Stimulated activated CD8-positive, alpha-beta memory T cell treated with anti-CD3 and anti-CD28 coated beads, Interleukin-4, amount 100 ng/mL, for 4 hours (primary cell): ENCODE measurements around the gene PRRT3.
"Not testable (repeated sequence)": the region's sequence is repeated elsewhere in the genome, so short reads cannot be mapped to it uniquely, and the experiment has no call there.

Source experiments
- DNase-seq, 2 donors: peaks; one replicate each; pipeline ENCODE4 v3.0.0-alpha.2; 2020; ENCODE audit warnings: low read depth in 2 of 2, low spot score in 1 of 2

Gene PRRT3

DNA sequence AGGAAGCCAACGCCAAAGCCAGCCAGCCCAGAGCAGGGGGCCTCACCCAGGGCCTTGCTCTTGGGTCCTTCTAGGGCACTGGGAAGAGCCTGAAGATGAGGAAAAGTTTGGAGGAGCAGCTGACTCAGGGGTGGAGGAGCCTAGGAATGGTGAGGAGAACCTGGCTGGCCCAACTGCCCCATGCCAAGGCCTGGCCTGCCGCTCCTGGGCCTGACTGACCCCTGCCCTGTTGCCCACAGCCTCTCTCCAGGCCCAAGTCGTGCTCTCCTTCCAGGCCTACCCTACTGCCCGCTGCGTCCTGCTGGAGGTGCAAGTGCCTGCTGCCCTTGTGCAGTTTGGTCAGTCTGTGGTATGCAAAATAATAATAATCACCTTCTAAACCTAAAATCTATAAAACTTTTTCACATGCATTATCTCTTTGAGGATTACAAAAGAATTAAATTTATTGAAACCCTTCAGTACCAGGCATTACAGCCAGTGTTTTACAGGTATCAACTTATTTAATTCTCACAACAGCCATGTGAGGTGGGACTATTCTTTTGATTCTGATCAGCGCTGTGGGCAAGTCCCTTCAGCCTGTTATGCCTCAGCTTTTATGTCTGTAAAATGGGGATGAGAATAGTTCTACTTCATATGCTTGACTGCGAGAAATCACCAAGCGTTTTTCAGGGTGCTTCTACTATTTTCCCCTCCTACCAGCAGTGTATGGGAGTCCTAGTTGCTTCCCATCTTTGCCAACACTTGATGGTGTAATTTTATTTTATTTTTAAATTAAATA lies 33.8 kb downstream of the PRRT3 start:
- DNase-seq, result no peak

- no peak for DNase-seq
Measured at GRCh38 chr3:9917820-9918219, 34.4 kb downstream of the PRRT3 start.

- peak in 1 of 2 donors; percentile 25 for DNase-seq
Measured at GRCh38 chr3:9916734-9917680, 35.2 kb downstream of the PRRT3 start, which contains the start of gene IL17RC. TSS of gene IL17RC (plus strand) at chr3:9917098. CDS start at chr3:9917316, 218 bp downstream.

- DNase-seq, result no peak
Measured at GRCh38 chr3:9916346-9916733, 35.9 kb downstream of the PRRT3 start.

GRCh38 chr3:9915254-9916141 lies 36.7 kb downstream of the PRRT3 start:
- DNase-seq, result no peak

DNA sequence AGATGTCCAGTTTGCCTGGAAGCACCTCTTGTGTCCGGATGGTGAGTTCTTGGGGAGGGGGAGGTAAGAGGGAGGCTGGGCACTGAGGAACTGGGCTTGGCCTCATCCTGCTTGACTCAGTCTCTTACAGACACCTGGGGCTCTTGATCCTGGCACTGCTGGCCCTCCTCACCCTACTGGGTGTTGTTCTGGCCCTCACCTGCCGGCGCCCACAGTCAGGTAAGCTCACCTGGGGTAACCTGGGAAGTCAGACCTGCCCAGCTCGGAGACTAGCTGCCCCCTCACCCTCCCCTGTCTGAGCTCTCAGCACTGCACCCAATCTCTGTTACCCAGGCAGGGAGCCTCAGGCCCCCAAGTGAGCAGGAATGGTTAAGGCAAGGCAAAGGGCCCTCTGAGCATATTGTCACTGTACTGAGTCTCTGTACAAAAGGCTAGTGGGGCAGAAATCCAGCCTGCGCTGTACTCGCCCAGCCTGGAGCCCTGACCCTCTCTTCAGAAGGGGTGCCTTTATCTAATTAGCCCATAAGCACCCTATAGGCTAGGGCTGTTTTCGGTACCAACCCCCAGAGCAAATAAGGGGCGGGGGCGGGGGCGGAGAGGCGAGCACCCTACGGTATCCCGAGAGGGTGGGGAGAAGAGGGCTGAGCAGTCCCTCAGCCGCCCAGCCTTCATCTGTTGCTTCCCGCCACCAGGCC lies 37.5 kb downstream of the PRRT3 start:
- no peak for DNase-seq

DNA sequence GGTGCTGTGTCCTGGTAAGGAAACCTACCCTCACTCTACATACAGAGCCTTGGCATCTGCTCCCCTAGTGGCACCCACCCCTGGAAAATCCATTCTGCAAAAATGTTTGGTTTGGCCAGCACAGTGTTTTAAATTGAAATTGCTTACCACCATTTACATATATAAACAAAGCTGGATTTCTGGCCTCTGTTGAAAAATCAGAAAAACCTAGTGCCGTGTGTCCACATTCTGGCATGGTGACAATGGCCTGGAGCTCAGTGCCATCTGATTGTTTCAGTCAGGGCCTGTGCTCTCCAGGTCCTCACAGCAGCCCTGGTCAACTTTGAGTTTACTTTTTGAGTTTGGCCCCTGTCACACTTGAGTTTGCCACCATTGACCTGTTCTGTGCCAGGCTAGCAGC lies 38.2 kb downstream of the PRRT3 start:
- DNase-seq, result no peak

- DNase-seq, result no peak
Measured at GRCh38 chr3:9913601-9914000, 38.6 kb downstream of the PRRT3 start.

GRCh38 chr3:9912294-9912935 lies 39.8 kb downstream of the PRRT3 start:
- DNase-seq, result no peak

GRCh38 chr3:9911863-9912262 lies 40.3 kb downstream of the PRRT3 start:
- no peak for DNase-seq

DNA sequence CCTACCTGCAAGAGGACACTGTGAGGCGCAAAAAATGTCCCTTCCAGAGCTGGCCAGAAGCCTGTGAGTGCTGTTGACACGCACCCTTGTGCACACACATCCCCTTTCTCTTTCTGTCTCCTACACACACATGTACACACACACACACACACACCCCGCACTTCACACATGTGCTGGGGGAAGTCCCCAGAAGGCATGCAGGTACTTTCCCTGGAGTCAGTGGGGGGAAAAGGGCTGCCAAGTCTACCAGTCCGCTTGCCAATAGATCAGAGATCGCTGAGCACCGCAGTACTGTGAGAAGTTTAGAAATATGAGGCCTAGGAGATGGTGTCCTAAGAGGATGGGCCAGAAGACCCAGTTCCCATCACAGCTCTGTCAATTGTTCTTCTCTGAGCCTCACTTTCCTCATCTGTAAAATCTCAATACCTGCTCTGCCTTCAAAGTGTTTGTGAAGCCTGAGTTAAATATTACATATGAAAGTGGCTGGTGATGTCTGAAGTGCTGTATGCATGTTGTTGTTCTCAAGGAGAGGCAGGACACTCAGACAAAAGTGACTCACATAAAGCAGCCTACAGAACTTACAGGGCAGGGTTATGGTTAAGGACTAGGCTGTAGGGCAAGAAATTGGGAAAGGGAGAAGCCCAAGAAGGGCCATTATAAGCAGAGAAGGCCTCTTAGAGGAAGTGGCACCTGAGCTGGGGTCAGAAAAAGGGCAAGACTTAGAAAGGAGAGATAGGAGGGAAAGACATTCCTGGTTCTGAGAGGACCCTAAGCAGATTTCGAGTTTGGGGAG lies 42.8 kb downstream of the PRRT3 start:
- DNase-seq, result no peak

DNA sequence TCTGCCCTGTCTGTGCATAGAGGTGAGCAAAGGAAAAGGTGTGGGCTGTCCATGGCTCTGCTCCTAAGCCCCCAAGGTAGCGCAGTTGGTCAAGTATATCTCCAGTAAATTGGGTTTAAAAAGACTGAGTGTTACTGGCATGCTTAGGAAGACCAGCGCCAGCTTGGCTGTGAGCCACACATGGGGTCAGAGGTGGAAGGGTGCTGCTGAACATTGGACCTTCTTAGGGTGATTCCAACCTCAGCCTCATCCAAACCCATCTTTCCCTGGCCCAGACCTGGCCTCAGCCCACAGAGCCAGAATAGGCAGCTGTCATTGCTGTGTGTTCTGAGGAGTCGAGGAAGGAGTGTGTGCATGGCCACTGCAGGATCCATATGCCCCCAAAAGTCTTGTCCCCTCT lies 43.9 kb downstream of the PRRT3 start:
- no peak for DNase-seq

DNA sequence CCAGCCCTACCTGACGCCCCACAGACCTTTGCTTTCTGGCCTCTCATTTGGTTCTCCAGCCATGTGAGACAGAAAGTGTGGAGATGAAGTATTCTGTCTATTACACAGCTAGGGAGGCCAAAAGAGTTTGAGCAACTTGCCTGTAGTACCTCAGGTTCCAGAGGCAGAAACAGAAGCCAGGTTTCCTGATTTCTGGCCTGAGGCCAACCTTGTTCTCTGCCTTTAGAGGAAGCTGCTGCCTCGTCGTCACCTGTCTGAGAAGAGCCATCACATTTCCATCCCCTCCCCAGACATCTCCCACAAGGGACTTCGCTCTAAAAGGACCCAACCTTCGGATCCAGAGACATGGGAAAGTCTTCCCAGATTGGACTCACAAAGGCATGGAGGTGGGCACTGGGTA lies 45.7 kb downstream of the PRRT3 start:
- DNase-seq, result no peak

GRCh38 chr3:9903904-9904303 lies 48.3 kb downstream of the PRRT3 start:
- no peak for DNase-seq

DNA sequence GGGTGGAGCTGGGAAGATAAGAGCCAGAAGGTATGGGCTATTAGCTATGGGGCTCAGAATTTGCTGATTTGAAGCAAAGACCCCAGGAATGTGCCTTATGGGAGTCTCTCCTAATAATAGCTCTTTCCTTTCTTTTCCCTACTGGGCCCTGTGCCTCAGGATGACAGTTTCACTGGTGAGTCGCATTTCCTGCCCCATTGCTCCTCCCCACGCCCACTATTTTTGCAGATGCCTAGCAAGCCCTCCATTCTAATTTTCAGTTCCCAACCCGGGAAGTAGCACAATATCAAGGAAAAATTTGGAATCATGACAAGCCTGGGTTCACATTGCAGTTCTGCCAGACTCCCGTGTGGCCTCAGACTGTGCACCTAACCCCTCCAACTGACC lies 49.0 kb downstream of the PRRT3 start:
- DNase-seq, result no peak

DNA sequence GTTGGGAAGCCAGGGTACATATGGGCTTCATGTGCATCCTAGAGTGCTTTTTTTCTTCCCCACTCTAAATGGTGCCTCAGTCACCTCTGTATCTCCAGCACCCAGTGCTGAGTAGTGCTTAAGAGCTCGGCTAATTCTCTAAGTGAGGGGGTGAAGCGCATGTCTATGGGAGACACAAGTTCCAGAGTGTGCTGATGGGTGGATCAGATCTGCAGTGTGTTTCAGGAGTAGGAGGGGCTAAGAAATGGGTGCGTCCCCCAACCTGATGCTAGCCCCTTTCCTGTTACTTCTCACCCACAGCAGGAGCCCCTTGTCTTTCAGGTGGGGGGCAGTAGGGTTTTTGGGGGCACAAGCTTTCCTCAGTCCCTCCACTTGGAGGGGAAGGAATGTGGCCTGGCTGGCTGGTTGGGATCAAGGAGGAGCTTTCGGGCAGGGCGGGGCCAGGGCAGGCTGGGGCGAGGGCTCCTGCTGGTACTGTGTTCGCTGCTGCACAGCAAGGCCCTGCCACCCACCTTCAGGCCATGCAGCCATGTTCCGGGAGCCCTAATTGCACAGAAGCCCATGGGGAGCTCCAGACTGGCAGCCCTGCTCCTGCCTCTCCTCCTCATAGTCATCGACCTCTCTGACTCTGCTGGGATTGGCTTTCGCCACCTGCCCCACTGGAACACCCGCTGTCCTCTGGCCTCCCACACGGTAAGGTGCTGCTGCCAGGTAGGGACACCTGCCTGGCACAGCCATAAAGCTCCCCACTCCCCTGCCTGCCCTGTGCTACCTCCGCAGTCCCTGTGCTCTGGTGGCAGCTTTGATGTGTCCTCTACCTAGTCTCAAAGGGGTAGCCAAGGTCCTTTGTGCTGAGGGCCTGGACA lies 49.6 kb downstream of the PRRT3 start, which contains the start of gene IL17RE:
TSS of gene IL17RE (plus strand) at position 477 of the 866 bp plus-strand sequence. CDS start at position 562, 85 bp downstream.
- no peak for DNase-seq

DNA sequence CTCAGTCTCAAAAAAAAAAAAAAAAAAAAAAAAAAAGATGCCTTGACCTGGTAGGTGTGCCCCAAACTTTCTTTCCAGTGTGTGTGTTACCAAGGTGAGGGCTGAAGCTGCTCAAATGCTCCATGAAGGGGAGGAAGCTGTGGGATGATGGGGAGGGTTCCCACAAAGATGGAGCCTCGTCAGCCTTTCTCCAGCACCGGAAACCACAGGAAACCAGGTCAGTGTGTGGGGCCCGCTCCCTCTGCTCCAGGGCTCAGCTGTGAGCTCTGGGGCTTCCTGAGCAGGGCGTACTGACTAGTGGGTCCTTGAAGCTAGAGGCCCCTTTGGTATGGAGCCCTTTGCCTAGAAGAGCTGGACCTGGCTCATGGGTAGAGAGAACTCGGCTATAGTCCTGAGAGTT lies 50.2 kb downstream of the PRRT3 start:
- DNase-seq, result no peak

GRCh38 chr3:9900965-9901415 lies 51.2 kb downstream of the PRRT3 start:
- DNase-seq, result not testable (repeated sequence)
